ENCODE results near the gene NFATC2. TPM values are rescaled to one million over a fixed set of nuclear protein-coding genes. Genes with fewer than 3 reads are reported as not detected.
"Not testable (repeated sequence)": the region's sequence is repeated elsewhere in the genome, so short reads cannot be mapped to it uniquely, and the experiment has no call there.

Gene NFATC2
- total RNA-seq, 1 donor from 2014 or later, result 4.8 TPM

- DNase-seq, result no peak
Observed at GRCh38 chr20:51494241-51495110, 48.0 kb downstream of the NFATC2 start.

GRCh38 chr20:51493346-51493791 is 49.1 kb downstream of the NFATC2 start:
- DNase-seq, result no peak

GRCh38 chr20:51492167-51493092 is 50.1 kb downstream of the NFATC2 start:
- peak; percentile 86 for DNase-seq

GRCh38 chr20:51491393-51491792 is 51.1 kb downstream of the NFATC2 start:
- DNase-seq, result no peak

- no peak for DNase-seq
Observed at GRCh38 chr20:51490635-51491034, 51.9 kb downstream of the NFATC2 start.

GRCh38 chr20:51489611-51490010 is 52.9 kb downstream of the NFATC2 start:
- no peak for DNase-seq

- no peak for DNase-seq
Observed at GRCh38 chr20:51488331-51488730, 54.2 kb downstream of the NFATC2 start.

- peak; percentile 82 for DNase-seq
Observed at GRCh38 chr20:51487565-51488268, 54.8 kb downstream of the NFATC2 start.

GRCh38 chr20:51487076-51487475 is 55.4 kb downstream of the NFATC2 start:
- DNase-seq, result no peak

- no peak for DNase-seq
Observed at GRCh38 chr20:51486197-51487005, 56.1 kb downstream of the NFATC2 start.

- no peak for DNase-seq
Observed at GRCh38 chr20:51484831-51485230, 57.7 kb downstream of the NFATC2 start.

GRCh38 chr20:51484141-51484815 is 58.2 kb downstream of the NFATC2 start:
- DNase-seq, result no peak

GRCh38 chr20:51482836-51483473 is 59.6 kb downstream of the NFATC2 start:
- DNase-seq, result no peak

- peak; percentile 61 for DNase-seq
Observed at GRCh38 chr20:51481341-51481914, 61.1 kb downstream of the NFATC2 start.

GRCh38 chr20:51480507-51481270 is 61.8 kb downstream of the NFATC2 start:
- no peak for DNase-seq

GRCh38 chr20:51476106-51476505 is 66.4 kb downstream of the NFATC2 start:
- not testable (repeated sequence) for DNase-seq

GRCh38 chr20:51473771-51474170 is 68.7 kb downstream of the NFATC2 start:
- no peak for DNase-seq

GRCh38 chr20:51473256-51473655 is 69.3 kb downstream of the NFATC2 start:
- no peak for DNase-seq

- no peak for DNase-seq
Observed at GRCh38 chr20:51470907-51471411, 71.6 kb downstream of the NFATC2 start.

All from dermis blood vessel endothelial cell (primary cell).